HepG2 (cell line): ENCODE measurements around the gene DDIAS. TPM values are rescaled to one million over a fixed set of nuclear protein-coding genes. Genes with fewer than 3 reads are reported as not detected.
A peak's percentile ranks its signal among the peaks of the same experiment; 100 is the strongest.

ENCODE experiments used
- BCLAF1 ChIP-seq: fragments of 450-650 bp; IDR thresholded peaks from 2 replicates; pipeline ENCODE4 v1.6.1; 2017; ENCODE audit warnings: mild to moderate bottlenecking
- BORCS8-MEF2B ChIP-seq: sonication (generic); formaldehyde crosslinking; IDR thresholded peaks from 2 replicates; pipeline ENCODE4 v1.8.0; 2022; ENCODE audit warnings: mild to moderate bottlenecking, missing genetic modification reagents
- BRCA1 ChIP-seq: sonication (generic); formaldehyde crosslinking; IDR thresholded peaks from 2 replicates; pipeline ENCODE4 v1.4.0; 2020; ENCODE audit warnings: missing genetic modification reagents
- HDAC2 ChIP-seq: sonication (generic); formaldehyde crosslinking; IDR thresholded peaks from 2 replicates; pipeline ENCODE4 v1.4.0; 2020; ENCODE audit warnings: missing genetic modification reagents
- HNF1A ChIP-seq, 2 experiments: sonication (generic) in 1 of 2; formaldehyde crosslinking in 1 of 2; IDR thresholded peaks; 2 replicates each; pipeline versions ENCODE4 v1.4.0 to v1.6.1; 2016 to 2020; ENCODE audit warnings: borderline replicate concordance in 1 of 2, low read depth in 1 of 2, mild to moderate bottlenecking in 1 of 2, missing genetic modification reagents in 1 of 2
- KDM6A ChIP-seq: IDR thresholded peaks from 2 replicates; pipeline ENCODE4 v1.6.1; 2016; ENCODE audit warnings: low read depth
- PRMT3 ChIP-seq: sonication (generic); formaldehyde crosslinking; IDR thresholded peaks from 2 replicates; pipeline ENCODE4 v1.8.1; 2022; ENCODE audit warnings: low read depth, mild to moderate bottlenecking, moderate library complexity, missing genetic modification reagents, borderline replicate concordance
- SAP130 ChIP-seq: IDR thresholded peaks from 2 replicates; pipeline ENCODE4 v1.6.1; 2016; ENCODE audit warnings: low read depth
- SMARCE1 ChIP-seq: fragments of 450-650 bp; IDR thresholded peaks from 2 replicates; pipeline ENCODE4 v1.6.1; 2017; ENCODE audit warnings: borderline replicate concordance
- ZNF607 ChIP-seq: sonication (generic); formaldehyde crosslinking; IDR thresholded peaks from 2 replicates; pipeline ENCODE4 v1.5.1; 2020; ENCODE audit warnings: missing genetic modification reagents, mild to moderate bottlenecking, borderline replicate concordance
- ZNF691 ChIP-seq: sonication (generic); formaldehyde crosslinking; IDR thresholded peaks from 2 replicates; pipeline ENCODE4 v1.4.0; 2020; ENCODE audit warnings: missing genetic modification reagents, low read depth, mild to moderate bottlenecking, borderline replicate concordance
- ZSCAN25 ChIP-seq: sonication (generic); formaldehyde crosslinking; IDR thresholded peaks from 2 replicates; pipeline ENCODE4 v1.8.0; 2022; ENCODE audit warnings: mild to moderate bottlenecking, missing genetic modification reagents
- polyA plus RNA-seq, 8 experiments: library from polyadenylated mRNA; depleted of rRNA in 3 of 8; stranded (reverse) in 7 of 8; unstranded in 1 of 8; fragments of >200 nt; fragmentation: Illumina TruSeq in 4 of 8; extraction: Trizol in 4 of 8; gene quantifications; 2 replicates each; pipeline versions ENCODE4 v1.2.1 to v1.2.3, GENCODE V29; 2011 to 2016; ENCODE audit warnings: low read depth in 4 of 8, missing spikeins in 1 of 8, mixed read lengths in 1 of 8; ENCODE audit not compliant: insufficient read depth in 1 of 8
- total RNA-seq, 5 experiments: library from RNA; depleted of rRNA; stranded (reverse); fragments of >200 nt; fragmentation: Illumina TruSeq; extraction: Trizol; gene quantifications; 2 replicates each; pipeline ENCODE4 v1.2.3, GENCODE V29; 2016; ENCODE audit warnings: low read depth in 1 of 5

DDIAS gene
- total and polyA plus RNA-seq, 2 of the 13 experiments (the other 11 are each of a cell fraction or from before 2014, with no cell fraction given), result 3.5 to 13.0 TPM

GRCh38 chr11:82945682-82946081 lies 44.1 kb downstream of the DDIAS start (continued):
- TF ChIP-seq BCLAF1, result no peak
- no peak for TF ChIP-seq SMARCE1
- TF ChIP-seq KDM6A (CRISPR knock-in tag), result no peak
- no peak for TF ChIP-seq ZSCAN25 (CRISPR knock-in tag)
- TF ChIP-seq BORCS8-MEF2B (CRISPR knock-in tag), result peak; percentile 60; the same call in 1 of the 2 replicates
- no peak for TF ChIP-seq ZNF691 (CRISPR knock-in tag)
- TF ChIP-seq HNF1A (IDR thresholded peaks at IDR 0.05; ENCODE audit: low read depth), result no peak
- TF ChIP-seq HNF1A (CRISPR knock-in tag; IDR thresholded peaks at IDR 0.05; ENCODE audit: borderline replicate concordance), result no peak
- no peak for TF ChIP-seq ZNF607 (CRISPR knock-in tag)
- TF ChIP-seq HDAC2 (CRISPR knock-in tag), result no peak
- no peak for TF ChIP-seq BRCA1
- TF ChIP-seq PRMT3 (CRISPR knock-in tag), result no peak
- peak; percentile 36; the same call in 1 of the 2 replicates for TF ChIP-seq SAP130 (CRISPR knock-in tag)
